CD4-positive, alpha-beta T cell treated with Interleukin-2 at 100 ng/mL for 4 hours (primary cell): ENCODE results near the gene THSD8.
A peak's percentile ranks its signal among the peaks of the same experiment; 100 is the strongest.
"Not testable (repeated sequence)": the region's sequence is repeated elsewhere in the genome, so short reads cannot be mapped to it uniquely, and the experiment has no call there.

Source experiments
- DNase-seq: peaks from one replicate; pipeline ENCODE4 v3.0.0-alpha.2; 2020; ENCODE audit warnings: low spot score

The THSD8 gene

DNA sequence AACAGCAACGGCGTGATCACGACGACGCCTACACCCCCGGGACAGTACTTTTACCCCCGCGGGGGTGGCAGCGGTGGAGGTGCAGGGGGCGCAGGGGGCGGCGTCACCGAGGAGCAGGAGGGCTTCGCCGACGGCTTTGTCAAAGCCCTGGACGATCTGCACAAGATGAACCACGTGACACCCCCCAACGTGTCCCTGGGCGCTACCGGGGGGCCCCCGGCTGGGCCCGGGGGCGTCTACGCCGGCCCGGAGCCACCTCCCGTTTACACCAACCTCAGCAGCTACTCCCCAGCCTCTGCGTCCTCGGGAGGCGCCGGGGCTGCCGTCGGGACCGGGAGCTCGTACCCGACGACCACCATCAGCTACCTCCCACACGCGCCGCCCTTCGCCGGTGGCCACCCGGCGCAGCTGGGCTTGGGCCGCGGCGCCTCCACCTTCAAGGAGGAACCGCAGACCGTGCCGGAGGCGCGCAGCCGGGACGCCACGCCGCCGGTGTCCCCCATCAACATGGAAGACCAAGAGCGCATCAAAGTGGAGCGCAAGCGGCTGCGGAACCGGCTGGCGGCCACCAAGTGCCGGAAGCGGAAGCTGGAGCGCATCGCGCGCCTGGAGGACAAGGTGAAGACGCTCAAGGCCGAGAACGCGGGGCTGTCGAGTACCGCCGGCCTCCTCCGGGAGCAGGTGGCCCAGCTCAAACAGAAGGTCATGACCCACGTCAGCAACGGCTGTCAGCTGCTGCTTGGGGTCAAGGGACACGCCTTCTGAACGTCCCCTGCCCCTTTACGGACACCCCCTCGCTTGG is 9.6 kb upstream of the THSD8 start:
- peak; percentile 73 for DNase-seq

DNA sequence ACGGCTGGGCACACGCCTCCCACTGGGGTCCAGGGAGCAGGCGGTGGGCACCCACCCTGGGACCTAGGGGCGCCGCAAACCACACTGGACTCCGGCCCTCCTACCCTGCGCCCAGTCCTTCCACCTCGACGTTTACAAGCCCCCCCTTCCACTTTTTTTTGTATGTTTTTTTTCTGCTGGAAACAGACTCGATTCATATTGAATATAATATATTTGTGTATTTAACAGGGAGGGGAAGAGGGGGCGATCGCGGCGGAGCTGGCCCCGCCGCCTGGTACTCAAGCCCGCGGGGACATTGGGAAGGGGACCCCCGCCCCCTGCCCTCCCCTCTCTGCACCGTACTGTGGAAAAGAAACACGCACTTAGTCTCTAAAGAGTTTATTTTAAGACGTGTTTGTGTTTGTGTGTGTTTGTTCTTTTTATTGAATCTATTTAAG is 9.0 kb upstream of the THSD8 start:
- no peak for DNase-seq

DNA sequence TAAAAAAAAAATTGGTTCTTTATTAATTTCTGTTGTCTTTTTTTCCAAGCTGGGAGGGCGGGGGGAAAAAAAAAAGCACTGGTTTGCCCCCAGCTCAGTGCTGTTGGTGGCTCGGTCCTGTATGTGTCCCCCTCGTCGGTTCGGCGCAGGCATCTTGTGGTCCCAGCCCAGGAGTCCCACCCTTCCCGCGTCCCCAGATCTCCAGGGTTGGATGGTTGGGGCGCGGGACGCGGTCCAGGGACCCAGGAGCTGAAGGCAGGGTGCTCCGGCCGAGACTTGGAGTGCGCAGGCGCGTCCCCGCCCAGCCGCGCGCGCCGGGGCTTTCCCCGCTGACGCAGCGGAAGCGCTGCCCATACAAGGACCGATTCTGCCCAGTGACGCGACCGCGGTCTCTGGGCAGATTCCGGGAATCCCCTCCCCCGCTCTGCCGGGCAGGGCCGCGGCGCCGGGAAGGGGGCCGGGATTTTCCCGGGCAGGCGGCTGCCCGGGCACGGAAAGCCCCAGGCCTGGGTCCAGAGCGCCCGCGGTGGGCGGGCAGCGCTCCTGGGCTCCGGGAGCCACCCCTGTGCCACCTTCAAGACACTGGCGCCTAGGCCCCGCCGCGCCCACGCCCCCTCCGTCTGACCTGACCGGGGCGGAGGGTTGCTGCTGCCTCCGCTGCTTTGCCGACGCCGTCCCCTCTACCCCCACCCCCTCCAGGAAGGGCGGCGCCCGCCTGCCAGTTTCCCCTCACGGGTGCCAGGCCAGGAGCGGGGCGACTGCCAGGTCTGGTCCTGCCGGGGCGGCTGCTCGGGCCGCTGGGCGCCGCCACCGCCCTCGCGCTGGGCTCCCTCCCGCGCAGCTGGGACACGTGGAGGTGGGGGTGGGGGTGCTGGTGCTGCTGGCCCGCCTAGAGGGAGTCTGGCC is 8.3 kb upstream of the THSD8 start:
- peak; percentile 95 for DNase-seq

DNA sequence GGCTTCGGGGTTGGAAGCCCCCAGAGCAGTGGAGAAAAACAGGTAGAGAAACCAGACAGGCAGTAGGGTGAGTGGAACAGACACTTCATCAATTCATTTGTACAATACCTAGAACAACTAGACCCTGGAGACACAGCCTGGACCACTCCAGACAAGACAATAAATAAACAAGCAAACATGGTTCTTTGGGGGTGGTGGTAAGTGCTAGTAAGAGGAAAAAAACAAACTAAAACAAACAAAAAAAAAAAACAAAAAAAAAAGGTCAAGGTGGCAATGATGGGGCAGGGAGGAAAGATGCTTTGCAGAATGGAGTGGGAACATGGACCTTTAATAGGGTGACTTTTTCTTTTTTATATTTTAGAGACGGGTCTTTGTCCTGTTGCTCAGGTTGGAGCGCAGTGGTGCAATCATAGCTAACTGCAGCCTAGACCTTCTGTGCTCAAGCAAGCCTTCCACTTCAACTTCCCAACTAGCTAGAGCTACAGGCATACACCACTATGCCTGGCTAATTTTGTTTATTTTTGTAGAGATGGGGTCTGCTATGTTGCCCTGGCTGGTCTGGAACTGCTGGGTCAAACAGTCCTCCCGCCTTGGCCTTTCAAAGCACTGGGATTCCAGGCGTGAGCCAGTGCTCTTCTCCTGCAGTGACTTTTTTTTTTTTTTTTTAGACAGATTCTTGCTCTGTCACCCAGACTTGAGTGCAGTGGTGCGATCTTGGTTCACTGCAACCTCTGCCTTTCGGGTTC is 7.5 kb upstream of the THSD8 start:
- DNase-seq = no peak

DNA sequence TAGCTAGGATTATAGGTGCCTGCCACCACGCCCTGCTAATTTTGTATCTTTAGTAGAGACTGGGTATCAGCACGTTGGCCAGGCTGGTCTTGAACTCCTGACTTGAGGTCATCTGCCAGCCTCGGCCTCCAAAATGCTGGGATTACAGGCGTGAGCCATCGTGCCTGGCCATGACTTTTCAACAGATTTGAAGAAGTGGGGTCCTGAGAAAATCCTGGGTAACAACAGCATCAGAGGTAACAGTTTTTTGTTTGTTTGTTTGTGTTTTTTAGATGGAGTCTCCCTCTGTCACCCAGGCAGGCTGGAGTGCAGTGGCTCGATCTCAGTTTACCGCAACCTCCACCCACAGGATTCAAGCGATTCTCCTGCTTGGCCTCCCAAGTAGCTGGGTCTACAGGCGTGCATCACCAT is 6.9 kb upstream of the THSD8 start:
- no peak for DNase-seq

DNA sequence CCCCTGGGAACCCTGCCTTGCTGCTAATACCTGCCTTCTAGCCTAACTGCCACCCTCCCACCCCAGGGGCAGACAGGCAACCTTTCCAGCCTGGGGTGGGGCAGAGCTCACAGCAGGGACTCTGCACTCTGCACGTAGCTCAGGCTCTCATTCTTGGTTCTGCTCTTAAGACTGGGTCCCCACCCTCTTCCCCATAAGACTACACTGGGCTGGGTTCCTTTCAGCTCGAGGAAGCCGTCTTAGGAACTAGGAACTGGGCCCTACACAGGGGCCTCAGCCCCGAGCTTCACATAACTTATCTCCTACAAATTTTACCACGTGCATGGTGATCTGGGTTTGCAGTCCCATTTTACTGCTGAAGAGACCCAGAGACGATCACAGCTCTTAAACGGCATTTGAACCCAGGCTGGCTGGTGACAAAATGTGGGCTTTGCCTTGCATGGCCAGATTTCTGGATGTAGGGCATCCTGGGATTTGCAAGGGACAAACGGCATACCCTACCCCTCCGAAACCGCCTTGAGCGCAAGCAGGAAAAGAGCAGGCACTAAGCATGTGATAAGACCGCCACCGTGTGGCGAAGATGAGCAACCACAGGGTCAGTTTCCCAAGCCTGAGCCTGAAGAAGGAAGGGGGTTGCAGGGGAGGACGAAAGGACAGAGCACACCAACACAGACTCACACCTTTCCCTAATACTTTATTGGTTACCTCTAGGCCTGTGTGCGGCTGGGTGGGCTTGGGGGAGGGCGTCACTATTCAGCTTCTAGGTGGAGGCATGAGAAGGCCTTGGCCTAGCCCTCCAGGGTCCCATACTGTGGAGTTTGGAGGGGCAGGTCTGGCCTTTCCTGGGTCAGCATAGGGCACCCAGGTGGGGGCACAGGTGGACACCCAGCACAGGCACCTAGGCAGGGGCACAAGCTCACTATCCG is 5.5 kb upstream of the THSD8 start:
- peak; percentile 82 for DNase-seq

DNA sequence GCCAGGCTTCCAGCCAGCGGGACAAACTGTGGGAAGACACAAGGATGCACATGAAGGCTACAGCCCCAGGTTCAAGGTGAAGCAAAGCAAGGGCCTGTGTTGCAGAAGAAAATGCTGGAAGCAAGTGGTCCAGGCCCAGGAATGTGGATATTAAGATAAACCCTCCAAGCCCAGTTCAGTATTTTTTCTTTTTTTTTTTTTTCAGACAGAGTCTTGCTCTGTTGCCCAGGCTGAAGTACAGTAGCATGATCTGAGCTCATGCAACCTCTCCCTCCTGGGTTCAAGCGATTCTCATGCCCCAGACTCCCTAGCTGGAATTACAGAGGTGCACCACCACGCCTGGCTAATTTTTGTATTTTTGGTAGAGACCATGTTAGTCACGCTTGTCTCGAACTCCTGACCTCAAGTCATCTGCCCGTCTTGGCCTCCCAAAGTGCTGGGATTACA is 4.7 kb upstream of the THSD8 start:
- no peak for DNase-seq

DNA sequence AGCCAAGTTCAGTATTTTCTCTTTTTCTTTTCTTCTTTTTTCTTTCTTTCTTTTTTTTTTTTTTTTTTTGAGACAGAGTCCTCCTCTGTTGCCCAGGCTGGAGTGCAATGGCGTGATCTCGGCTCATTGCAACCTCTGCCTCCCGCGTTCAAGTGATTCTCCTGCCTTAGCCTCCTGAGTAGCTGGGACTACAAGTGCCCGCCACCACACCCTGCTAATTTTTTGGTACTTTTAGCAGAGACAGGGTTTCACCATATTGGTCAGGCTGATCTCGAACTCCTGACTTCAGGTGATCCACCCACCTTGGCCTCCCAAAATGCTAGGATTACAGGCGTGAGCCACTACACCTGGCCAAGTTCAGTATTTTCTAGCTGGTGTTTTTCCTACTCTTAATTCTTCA is 4.3 kb upstream of the THSD8 start:
- DNase-seq = not testable (repeated sequence)

DNA sequence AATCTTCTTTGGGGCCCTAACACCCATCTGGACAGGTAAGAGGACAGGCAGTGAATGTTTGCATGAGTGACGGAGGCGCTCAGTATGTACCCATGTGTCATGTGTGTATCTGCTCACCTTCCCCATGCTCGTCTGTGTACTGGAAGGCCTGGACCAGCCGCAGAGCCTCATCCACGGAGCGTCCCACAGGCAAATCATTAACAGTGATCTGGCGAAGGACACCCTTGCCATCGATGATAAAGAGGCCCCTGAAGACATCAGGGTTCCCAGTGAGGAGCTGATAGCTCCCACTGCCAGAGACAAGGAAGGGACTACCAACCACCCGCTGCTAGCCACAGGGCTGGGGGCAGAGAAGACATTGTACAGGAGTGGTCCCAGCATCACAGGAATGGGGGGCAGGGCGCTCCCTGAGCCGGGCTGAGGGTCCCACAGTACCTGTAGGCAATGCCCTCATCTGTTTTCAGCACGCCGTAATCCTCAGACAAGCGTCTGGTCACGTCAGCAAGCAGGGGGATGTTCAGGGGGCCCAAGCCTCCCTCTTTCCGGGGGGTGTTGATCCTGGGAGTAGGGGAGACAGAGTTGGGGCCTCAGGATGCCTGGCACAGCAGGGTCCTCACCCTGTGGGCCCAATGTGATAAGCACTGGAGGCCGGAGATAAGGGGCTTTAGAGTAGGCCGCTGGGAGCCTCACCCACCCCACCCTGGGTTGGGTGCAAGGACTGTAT is 2.0 kb upstream of the THSD8 start:
- no peak for DNase-seq

DNA sequence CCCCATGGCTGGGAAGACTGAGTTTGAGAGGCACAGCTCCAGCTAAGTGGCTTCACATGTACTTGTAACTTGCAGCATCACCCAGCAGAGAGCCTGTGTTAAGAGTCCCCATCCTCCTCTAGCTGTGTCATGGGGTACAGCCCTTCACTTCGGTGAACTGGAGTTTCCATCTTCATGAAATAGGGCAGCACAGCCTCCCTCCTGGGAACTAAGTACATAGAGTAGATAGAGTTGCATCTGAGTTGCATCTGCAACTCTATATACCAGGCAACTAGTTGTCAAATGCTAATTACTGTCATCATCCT is 1.5 kb upstream of the THSD8 start:
- DNase-seq = no peak

DNA sequence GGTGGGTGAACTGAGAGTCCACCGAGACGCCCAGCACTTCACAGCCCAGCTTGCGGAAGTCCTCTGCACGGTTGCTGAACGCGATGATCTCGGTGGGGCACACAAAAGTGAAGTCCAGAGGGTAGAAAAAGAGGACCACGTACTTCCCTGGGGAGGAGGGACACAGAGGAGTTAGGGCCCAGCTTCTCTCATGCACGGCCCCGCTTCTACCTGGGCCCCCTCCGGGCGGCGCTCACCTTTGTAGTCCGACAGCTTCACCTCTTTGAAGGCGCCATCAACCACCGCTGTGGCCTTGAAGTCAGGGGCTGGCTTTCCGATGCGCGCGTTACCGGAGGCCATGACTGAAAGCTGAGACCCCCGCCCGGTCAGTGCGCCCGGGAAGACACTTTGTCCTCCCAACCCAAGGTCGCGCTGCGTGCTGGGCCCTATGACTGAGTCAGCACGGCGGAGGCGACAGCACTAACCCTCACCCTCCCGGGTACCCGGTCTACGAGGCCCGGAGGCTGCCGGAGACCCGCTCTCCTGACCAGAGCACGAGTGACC is 875 bp upstream of the THSD8 start:
- no peak for DNase-seq

DNA sequence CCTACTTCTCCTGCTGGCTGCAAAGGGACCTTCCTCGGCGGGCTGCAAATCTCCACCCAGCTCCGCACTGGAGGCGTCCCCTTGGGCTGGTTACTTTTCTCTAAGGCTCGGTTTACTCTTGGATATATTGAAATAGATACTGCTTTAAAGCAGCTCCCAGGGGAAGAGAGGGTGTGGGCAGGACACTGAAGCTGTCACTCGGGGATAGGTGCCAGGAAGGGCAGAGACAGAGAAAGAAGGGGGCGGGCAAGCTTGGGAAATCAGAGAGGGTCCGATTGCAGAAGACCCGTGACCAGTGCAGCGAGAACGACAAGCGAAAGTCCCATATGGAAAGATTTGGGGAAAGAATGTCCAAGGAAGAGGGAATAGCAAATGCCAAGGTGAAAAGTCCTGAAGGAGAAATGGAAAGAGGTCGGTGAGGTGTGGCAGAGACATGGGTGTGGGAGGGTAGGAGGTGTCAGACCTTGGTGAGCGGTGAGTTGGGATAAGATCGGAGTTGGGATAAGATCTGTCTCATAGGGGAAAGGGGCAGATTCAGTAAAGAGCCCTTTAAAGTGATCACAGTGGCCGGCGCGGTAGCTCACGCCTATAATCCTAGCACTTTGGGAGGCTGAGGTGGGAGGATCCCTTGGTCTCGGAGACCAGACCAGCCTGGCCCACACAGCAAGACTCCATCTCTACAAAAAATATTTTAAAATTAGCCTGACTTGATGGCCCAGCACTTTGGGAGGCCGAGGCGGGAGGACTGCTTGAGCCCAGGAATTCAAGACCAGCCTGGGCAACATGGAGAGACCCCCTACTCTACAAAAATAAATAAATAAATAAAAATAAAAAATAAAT is 618 bp downstream of the THSD8 start:
- no peak for DNase-seq

DNA sequence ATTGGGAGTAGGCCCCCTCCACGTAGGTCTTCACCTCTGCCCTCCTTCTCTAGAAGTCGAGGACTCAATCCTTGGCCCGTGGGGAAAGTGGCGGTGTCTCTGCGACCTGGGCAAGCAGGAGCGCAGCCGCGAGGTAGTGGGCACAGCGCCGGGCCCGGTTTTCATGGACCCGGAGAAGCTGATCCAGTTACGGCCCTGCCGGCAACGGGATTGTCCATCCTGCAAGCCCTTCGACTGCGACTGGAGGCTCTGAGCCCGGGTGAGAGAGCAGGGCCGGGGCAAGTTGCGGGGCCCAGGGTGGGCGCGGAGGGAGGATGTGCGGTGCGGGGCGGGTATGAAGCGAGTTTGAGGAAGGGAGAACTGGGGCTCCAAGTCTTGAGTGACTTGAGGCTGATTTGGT is 2.2 kb downstream of the THSD8 start:
- no peak for DNase-seq

DNA sequence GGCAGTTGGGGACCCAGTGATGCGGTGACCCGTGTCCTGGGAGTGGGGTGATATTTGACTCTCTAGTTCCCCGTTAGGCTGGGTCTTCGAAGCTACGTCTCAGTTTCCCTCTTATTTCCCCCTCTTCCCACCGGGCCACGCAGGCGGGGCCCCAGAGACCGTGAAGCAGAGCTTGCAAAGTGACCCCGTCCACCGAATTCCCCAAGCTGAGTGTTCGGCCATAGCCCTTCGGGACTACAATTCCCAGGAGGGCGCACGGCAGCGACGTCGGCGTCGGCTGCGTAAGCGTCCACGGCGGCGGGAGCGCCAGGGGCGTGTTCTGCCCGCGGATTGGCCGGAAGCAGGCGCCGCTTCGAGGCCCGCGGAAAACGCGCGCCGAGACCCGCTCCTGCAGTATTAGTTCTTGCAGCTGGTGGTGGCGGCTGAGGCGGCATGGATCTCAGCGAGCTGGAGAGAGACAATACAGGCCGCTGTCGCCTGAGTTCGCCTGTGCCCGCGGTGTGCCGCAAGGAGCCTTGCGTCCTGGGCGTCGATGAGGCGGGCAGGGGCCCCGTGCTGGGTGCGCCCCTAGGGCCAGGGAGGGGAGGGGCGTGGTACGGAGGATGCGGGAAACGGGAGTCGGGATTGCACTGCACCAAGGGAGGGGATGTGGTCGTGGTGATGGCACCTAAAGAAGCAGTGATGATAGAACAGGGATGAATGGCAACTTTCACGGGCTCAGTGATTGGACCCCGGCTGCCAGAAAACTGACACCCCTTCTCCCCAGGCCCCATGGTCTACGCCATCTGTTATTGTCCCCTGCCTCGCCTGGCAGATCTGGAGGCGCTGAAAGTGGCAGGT is 4.6 kb downstream of the THSD8 start, which contains the start of gene RNASEH2A:
Gene RNASEH2A, plus strand, starts transcription at position 343 of the 840 bp plus-strand sequence. Its CDS starts 90 bp downstream, at position 433.
- DNase-seq = peak; percentile 87

DNA sequence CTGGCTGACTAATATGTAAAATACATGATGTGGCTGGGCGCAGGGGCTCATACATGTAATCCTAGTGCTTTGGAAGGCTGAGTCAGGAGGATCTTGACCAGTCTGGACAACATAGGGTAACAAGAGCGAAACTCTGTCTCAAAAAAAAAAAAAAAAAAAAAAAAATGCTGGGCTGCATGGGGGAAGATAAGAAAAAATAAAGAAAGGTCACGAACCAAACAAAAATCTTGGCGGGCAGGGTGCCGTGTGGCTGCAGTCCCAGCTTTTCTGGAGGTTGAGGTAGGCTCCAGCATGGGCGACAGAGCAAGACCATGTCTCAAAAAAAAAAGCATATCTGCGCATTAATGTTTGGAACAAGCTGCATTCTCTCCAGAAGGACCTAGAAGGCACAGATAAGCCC is 13.2 kb downstream of the THSD8 start:
- no peak for DNase-seq

DNA sequence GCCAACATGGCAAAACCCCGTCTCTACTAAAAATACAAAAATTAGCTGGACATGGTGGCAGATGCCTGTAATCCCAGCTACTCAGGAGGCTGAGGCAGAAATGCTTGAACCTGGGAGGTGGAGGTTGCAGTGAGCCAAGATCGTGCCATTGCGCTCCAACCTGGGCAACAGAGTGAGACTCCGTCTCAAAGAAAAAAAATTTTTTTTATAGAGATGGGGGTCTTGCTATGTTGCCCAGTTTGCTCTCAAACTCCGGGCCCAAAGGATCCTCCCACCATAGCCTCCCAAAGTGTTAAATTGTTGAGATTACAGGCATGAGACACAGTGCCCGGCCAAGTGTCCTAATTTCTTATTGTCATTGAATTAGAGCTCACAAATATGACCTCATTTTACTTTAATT is 15.3 kb downstream of the THSD8 start:
- DNase-seq = not testable (repeated sequence)

DNA sequence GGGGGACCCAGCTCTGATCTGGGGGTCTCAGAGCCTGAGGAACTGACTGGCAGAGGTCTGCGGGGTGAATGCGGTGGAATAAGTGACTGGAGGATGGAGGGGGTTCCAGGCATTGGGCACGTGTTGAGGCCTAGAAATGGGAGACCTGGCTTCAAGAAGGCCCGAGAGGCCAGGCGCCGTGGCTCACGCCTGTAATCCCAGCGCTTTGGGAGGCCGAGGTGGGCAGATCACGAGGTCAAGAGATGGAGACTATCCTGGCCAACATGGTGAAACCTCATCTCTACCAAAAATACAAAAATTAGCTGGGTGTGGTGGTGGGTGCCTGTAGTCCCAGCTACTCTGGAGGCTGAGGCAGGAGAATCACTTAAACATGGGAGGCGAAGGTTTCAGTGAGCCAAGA is 15.9 kb downstream of the THSD8 start:
- not testable (repeated sequence) for DNase-seq

DNA sequence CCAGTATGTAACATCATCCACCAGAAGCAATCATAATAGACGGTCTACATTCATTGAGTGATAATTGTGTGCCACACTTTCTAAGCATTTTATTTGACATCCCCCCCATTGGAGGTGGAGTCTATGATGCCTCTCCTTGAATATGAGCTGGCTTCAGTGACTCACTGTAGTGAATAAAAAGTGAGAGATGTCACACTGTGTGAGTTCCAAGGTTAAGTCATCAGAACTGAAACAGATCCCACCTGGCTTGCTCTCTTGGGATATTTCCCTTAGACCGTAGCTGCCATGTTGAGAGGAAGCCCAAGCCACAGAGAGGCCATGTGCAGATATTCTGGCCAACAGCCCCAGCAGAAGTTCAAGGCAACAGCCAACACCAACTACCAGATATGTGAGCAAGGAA is 19.9 kb downstream of the THSD8 start:
- DNase-seq = no peak
